GM19023 (cell line): ENCODE data around the gene ODF2.
"Not testable (repeated sequence)": the region's sequence is repeated elsewhere in the genome, so short reads cannot be mapped to it uniquely, and the experiment has no call there.

ENCODE experiments used
- ATAC-seq: cut with Tn5 transposase; IDR thresholded peaks from one replicate; pipeline ENCODE4 v1.9.1; 2021; ENCODE audit warnings: mild to moderate bottlenecking, moderate library complexity; ENCODE audit not compliant: unreplicated experiment

ODF2 gene

GRCh38 chr9:128482186-128482585 is 26.4 kb downstream of the ODF2 start:
- ATAC-seq = no peak

DNA sequence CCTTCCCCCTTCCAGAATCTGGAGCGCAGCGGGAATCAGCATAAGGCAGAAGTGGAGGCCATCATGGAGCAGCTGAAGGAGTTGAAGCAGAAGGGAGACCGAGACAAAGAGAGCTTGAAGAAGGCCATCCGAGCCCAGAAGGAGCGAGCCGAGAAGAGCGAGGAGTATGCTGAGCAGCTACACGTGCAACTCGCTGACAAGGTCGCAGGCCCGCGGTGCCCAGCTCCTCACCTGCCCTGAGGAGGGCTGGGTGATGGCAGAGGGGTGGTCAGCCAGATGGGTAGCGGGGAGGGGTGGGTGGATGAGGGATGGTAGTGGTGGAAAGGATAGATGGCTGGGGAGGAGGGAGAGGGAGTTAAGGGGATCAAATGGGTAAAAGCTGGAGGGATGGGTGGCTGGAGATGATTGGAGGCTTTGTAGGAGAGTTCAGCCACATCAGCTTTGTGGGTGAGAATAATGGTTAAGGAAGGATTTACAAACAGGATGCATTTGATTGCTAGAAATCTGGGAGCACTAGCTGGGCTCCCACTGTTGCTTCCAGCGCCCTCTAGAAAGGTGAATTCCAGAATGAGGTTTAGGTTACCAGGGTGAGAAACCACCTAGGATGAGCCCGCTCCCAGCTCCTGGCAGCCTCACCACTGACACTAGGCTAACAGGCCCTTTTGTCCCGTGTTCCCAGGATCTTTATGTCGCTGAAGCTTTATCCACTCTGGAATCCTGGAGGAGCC is 29.0 kb downstream of the ODF2 start:
- ATAC-seq = no peak

GRCh38 chr9:128485414-128485855 is 29.6 kb downstream of the ODF2 start:
- ATAC-seq = no peak

- no peak for ATAC-seq
Measured at GRCh38 chr9:128486201-128486600, 30.4 kb downstream of the ODF2 start.

- ATAC-seq = no peak
Measured at GRCh38 chr9:128493424-128493823, 37.6 kb downstream of the ODF2 start.

DNA sequence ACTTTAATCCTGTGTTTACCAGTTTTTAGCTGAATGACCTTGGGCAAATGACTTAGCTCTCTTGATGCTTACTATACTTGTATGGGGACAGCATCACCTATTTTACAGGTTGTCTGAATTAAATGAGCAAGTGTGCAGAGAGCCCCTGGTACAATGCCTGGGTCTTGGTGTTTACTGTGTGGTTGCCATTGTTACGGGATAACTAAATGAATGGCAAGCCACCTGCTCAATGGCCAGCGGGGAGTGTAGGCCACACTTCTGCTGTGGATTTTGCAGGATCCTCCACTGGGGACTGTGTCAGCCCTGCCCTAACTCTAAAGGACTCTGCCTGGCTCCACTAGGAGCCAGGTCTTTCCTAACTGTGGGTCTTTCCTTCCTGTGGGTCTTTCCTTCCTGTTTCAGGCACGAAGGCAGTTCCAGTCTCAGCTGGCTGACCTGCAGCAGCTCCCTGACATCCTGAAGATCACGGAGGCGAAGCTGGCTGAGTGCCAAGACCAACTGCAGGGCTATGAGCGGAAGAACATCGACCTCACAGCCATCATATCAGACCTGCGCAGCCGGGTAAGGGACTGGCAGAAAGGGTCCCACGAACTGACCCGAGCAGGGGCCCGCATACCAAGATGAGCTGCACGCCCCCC is 38.4 kb downstream of the ODF2 start:
- ATAC-seq = no peak

DNA sequence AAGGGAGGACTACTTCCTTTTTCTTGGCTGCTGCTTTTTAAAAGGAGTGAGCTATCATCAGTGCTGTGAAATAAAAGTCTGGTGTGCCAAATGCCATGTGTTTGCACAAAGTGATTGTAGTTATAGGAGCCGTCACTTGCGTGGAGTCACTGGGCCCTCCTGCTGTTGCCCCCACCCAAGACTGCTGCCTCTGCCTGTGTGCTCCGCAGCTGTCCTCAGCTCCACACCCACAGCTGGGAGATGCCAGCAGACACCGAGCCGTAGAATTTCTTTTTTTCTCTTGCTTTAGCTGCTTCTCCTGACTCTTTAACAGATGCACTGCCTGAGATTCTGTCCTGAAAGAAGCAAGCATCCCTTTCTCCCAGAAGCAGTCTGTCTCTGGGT is 38.9 kb downstream of the ODF2 start:
- no peak for ATAC-seq

DNA sequence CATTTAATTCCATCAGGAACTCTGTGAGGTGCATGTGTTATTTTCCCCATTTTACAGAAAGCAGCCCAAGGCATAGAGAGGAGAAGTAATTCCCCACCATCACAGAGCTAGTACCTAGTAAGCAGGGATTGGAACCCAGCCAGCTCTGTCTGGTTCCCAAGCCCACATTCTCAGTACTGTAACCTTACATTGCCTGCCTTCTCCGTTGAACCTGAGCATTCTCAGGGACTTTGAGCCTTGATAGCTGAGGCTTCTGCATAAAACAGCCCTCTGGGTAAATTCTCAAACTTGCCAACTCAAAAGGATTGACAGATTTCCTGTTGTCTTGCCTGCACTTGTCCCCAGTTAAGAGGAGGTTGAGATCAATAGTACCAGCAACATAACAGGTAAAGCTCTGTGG is 39.5 kb downstream of the ODF2 start:
- no peak for ATAC-seq

DNA sequence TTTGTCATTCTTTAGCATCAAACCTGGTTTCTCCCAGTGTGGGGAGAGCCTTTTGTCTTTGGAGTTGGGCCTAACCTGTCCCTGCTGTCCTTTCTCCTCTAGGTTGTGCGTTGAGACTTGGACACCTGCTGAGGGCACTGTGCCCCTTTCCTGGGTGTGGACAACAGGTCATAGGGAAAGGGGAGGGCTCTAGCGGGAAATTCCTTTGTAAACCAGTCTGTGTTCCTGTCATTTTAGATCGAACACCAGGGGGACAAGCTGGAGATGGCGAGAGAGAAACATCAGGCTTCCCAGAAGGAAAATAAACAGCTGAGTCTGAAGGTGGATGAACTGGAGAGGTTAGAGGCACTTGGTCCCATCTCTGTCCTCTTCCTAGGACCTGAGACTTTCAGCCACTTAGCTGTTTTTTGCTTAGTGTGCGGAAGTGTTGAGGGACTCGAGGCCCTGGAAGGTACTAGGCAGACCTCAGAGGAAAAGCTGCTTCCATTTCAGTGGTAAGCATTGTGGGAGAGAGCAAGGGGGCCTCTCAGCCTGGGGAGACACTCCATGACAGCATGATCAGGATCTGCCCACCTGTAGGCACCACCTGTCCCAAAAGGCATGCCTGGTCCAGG is 40.1 kb downstream of the ODF2 start:
- no peak for ATAC-seq

DNA sequence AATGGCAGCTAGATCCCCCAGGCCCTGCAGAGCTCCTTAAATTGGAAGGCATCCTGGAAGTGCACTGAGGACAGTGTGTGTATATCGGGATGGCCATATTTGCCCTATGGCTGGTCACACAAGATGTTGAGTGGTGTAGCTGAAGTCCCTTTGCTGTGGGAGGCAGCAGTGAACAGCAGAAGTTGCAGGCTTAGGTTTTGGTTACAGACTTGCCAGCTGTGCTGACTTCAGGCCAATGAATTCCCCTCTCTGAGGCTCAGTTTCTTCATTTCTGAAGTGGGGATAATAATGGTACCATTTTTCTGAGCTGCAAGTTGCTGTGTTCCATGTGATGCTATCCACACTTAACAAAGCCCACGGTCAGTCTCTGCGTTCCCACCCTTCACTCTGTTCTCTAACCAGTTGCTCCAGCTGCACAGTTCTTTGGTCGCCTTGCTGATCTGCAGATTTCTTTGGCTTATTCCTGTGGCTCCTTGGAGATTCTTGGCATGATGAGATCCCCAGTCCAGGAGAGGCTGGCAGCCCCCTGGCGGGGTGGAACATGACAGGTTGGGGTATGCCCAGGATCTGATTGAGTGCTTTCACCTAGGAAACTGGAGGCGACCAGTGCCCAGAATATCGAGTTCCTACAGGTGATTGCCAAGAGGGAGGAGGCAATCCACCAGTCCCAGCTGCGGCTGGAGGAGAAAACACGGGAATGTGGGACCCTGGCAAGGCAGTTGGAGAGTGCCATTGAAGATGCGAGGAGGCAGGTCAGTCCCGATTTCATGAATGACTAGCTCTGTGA is 42.2 kb downstream of the ODF2 start:
- ATAC-seq = no peak

GRCh38 chr9:128498911-128499310 is 43.1 kb downstream of the ODF2 start:
- ATAC-seq = no peak

GRCh38 chr9:128499920-128500319 is 44.1 kb downstream of the ODF2 start:
- no peak for ATAC-seq

GRCh38 chr9:128503415-128503825 is 47.6 kb downstream of the ODF2 start:
- not testable (repeated sequence) for ATAC-seq

DNA sequence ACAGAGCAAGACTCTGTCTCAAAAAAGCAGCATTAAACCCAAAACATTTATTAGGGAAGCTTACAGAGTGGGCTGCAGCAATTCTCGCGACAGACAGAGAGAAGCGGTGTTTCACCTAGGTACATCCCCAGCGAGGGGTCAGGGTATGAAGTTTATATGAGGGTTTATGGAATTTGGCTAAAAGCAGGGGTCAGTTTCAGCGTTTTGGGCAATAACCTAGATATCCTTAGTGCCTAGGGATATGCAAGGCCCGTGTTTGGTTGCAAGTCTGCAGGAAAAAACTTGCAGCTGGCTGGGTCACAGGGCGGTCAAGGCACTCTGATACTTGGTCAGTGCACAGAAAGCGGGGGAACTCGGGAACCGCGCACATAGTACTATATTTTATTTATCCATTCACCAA is 48.1 kb downstream of the ODF2 start:
- ATAC-seq = no peak

- ATAC-seq = peak; percentile 91
Measured at GRCh38 chr9:128504485-128505413, 48.9 kb downstream of the ODF2 start, which contains the start of gene GLE1. Gene GLE1 (plus strand): TSS chr9:128504719. CDS start chr9:128504806, 87 bp downstream.

DNA sequence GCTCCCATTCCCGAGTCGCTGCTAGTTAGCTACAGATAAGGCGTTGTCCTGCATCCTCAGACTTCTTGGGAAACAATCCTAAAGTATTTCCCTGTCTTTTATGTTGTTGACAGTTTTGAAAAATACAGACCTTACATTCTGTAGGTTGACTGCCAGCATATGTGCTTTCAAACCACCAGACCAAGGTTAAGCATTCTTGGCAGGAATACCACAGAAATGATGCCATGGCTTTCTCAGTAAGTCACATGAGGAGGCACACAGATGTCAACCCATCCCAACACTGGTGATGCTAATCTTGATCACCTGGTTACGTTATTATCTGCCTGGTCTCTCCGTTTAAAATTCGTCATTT is 49.6 kb downstream of the ODF2 start:
- ATAC-seq = no peak

GRCh38 chr9:128505906-128506305 is 50.1 kb downstream of the ODF2 start:
- ATAC-seq = not testable (repeated sequence)

DNA sequence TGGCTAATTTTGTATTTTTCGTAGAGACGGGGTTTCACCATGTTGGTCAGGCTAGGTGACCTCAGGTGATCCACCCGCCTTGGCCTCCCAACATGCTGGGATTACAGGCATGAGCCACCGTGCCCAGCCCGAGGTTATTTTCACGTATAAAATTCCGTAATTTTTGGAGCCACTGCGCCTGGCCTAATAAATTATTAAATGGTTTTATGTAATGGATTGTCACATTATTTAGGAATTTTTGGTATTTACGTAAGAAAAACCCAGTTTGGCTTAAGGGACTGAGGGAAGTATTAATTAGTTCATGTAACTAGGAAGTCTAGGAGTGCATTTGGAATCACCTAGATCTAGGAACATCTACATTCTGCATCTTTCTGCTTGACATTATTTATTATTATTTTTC is 57.0 kb downstream of the ODF2 start:
- no peak for ATAC-seq

GRCh38 chr9:128521956-128522355 is 66.2 kb downstream of the ODF2 start:
- no peak for ATAC-seq

DNA sequence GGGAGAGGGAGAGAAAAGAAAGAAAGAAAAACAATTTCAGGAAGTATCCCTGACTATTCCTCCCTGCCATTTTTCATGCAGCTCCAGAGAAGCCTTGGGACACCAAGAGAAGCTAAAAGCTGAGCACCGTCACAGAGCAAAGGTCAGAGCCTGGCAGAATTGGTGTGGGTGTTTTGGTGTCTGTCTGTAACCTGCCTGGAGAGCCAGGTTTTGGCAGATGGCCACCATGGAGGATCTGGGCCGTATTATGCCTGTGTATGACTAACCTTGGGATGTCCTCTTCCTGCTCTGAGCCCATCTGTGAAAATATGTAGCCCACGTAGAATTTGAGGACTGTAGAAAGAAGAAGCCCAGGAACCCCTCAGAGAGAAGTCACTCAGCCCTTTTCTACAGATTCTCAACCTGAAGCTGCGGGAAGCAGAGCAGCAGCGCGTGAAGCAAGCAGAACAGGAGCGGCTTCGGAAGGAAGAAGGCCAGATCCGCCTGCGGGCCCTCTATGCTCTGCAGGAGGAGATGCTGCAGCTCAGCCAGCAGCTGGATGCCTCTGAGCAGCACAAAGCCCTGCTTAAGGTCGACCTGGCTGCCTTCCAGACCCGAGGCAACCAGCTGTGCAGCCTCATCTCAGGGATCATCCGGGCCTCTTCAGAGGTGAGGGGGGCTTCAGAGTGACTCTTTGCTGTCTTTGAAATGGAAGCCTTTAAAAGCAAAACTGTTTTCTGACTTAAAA is 67.6 kb downstream of the ODF2 start:
- no peak for ATAC-seq
